ENCODE data around the gene FOXN1.

FOXN1 gene

DNA sequence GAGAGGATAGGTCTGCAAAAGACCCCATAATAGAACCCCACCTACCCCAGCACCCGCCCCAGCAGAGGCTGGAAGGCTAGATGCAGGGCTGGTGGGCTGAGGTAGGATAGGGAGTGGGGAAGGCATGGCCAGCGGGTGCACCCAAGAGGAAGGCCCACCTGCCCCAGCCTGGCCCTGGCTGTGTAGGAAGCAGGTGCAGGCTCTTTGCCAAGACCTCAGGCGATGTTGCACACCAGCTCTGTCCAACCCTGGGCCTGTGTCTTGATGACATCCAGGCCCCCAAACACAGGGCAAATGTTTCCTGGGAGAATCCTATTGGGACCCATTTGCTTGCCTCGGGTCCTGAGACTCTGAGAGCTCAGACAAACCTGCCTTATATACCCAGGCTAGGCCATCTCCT, 34.1 kb downstream of the FOXN1 start:
- H3K4me3 ChIP-seq (ENCODE audit: low read length): no peak overlapping the region
- DNase-seq (ENCODE audit: low read depth): no peak
- TF ChIP-seq, protein P1, sequence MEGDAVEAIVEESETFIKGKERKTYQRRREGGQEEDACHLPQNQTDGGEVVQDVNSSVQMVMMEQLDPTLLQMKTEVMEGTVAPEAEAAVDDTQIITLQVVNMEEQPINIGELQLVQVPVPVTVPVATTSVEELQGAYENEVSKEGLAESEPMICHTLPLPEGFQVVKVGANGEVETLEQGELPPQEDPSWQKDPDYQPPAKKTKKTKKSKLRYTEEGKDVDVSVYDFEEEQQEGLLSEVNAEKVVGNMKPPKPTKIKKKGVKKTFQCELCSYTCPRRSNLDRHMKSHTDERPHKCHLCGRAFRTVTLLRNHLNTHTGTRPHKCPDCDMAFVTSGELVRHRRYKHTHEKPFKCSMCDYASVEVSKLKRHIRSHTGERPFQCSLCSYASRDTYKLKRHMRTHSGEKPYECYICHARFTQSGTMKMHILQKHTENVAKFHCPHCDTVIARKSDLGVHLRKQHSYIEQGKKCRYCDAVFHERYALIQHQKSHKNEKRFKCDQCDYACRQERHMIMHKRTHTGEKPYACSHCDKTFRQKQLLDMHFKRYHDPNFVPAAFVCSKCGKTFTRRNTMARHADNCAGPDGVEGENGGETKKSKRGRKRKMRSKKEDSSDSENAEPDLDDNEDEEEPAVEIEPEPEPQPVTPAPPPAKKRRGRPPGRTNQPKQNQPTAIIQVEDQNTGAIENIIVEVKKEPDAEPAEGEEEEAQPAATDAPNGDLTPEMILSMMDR (conservative IDR thresholded peaks at IDR 0.05; ENCODE audit: low read depth, low read length): no peak

DNA sequence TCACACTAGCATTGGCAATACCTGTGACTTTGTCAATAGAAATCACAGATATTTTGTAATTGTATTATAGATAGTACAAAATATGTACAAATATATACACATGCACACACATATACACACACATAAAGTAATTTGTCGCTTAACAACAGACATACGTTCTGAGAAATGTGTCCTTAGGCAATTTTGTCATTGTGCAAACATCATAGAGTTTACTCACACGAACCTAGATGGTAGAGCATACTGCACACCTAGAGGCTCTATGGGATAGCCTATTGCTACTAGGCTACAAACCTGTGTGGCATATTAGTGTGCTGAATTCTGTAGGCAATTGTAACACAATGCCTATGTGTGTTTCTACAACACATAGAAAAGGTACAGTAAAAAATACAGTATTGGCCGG, 35.3 kb downstream of the FOXN1 start:
- TF ChIP-seq, protein P1 (conservative IDR thresholded peaks at IDR 0.05; ENCODE audit: low read depth, low read length): no peak
- DNase-seq (ENCODE audit: low read depth): no peak
- H3K4me3 ChIP-seq (ENCODE audit: low read length): no peak overlapping the region

DNA sequence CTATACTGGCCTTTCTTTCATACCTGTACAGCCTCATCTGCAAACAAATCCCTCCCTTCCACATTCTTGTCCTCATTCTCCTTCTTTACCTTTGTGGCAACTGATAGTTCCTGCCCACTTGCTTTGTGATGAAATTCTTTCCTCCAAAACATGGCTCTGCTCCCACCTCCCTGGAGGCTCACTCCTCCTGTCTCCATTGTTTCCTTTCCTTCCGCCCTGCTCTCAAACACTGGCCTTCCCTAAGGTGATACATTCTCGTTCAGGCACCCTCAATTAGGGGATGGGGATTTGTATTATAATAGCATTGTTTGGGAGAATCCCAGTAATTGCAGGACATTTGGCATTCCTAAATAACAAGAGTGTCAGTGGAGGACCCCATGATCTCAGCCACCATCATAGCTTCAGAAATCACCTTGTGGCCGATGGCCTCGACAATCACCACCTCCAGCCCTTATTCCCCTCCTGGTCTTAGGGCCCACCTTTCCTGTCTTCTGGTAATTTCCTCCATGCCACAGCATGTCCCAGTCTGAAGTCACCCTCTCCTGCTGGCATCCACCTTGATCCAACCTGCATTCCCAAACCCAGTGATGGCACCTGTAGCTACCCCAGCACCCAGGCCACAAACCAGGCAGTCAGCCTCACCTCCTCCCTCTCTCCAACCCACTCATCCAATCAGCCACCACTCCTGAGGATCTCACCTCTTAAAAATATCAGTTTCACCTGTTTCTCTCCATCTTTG, 38.4 kb downstream of the FOXN1 start:
- no peak for DNase-seq (ENCODE audit: low read depth)
- TF ChIP-seq, protein P1 (conservative IDR thresholded peaks at IDR 0.05; ENCODE audit: low read depth, low read length): no peak

DNA sequence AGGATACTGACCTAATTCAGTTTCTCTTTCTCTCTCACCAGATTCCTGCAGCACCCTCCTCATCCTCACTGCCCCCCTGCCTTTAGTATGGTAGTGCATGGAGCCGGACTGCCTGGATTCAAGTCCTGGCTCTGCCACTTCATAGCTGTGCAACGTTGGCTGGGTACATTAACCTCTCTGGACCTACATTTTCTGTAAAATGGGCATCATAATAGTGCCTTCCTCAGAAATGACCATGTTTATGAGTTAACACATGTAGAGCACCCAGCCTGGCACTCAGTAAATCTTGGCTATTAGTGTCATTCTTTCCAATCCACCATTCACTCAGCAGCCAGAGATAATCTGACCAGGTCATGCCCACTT, 39.0 kb downstream of the FOXN1 start:
- TF ChIP-seq, protein P1 (conservative IDR thresholded peaks at IDR 0.05; ENCODE audit: low read depth, low read length): no peak
- H3K4me3 ChIP-seq (ENCODE audit: low read length): no peak overlapping the region
- no peak for DNase-seq (ENCODE audit: low read depth)

More for the DNA sequence above, 38.4 kb downstream of the FOXN1 start:
- H3K4me3 ChIP-seq (ENCODE audit: low read length): no peak overlapping the region

- no peak for DNase-seq (ENCODE audit: low read depth)
- TF ChIP-seq, protein P1 (conservative IDR thresholded peaks at IDR 0.05; ENCODE audit: low read depth, low read length): no peak
- no peak overlapping the region for H3K4me3 ChIP-seq (ENCODE audit: low read length)
Observed at GRCh38 chr17:28545787-28546415, 39.8 kb downstream of the FOXN1 start.

DNA sequence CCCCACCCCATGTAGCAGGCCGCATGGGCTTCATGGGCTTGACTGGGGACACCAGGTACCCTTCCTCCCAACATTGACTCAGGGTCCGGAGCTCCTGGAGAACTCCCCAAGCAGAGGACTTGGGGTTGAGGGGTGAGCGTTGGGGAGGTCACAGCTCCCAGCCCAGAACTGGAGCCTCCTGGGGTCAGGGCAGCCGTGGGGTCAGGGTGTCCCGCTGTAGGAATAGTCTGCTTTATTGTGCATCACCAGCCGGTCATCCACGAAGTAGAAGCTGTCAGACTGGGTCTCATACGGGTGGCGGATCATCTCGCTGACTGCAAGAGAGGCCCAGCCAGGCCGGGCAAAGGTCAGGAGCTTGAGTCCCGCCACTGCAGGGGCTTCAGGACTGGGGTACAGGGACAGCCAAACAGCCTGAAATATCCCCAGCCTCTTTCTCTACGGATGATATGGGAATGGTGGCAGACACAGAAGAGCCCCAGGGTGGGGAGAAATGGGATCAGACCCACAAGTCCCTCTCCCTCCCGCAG, 41.0 kb downstream of the FOXN1 start:
- TF ChIP-seq, protein P1 (conservative IDR thresholded peaks at IDR 0.05; ENCODE audit: low read depth, low read length): no peak
- no peak overlapping the region for H3K4me3 ChIP-seq (ENCODE audit: low read length)

More for the DNA sequence above, 41.0 kb downstream of the FOXN1 start:
- DNase-seq (ENCODE audit: low read depth): no peak
